ENCODE results near the gene BOLA3.

Gene BOLA3

GRCh38 chr2:74148457-74149246, 940 bp upstream of the BOLA3 start:
- peak overlapping the region; percentile 83; the same call in 1 of the 2 replicates for H3K27ac ChIP-seq
- TF ChIP-seq ZFX (IDR thresholded peaks at IDR 0.05) = no peak

GRCh38 chr2:74146929-74147726, 584 bp downstream of the BOLA3 start:
- H3K27ac ChIP-seq = peak overlapping the region; percentile 83
- no peak for TF ChIP-seq ZFX (IDR thresholded peaks at IDR 0.05)
- no peak for TF ChIP-seq CTCF (conservative IDR thresholded peaks at IDR 0.05)

- TF ChIP-seq ZFX (IDR thresholded peaks at IDR 0.05) = no peak
- TF ChIP-seq CTCF (conservative IDR thresholded peaks at IDR 0.05) = peak; percentile 23; the same call in 1 of the 2 replicates
- no peak overlapping the region for H3K27ac ChIP-seq
These were observed 5.4 kb downstream of the BOLA3 start for GRCh38 chr2:74142340-74142739.

GRCh38 chr2:74138600-74139323, 8.9 kb downstream of the BOLA3 start:
- TF ChIP-seq ZFX (IDR thresholded peaks at IDR 0.05) = no peak
- peak; percentile 13 for TF ChIP-seq CTCF (conservative IDR thresholded peaks at IDR 0.05)
- H3K27ac ChIP-seq = no peak overlapping the region

GRCh38 chr2:74137651-74138599, 9.8 kb downstream of the BOLA3 start:
- H3K27ac ChIP-seq = no peak overlapping the region
- no peak for TF ChIP-seq ZFX (IDR thresholded peaks at IDR 0.05)
- TF ChIP-seq CTCF (conservative IDR thresholded peaks at IDR 0.05) = no peak

- TF ChIP-seq CTCF (conservative IDR thresholded peaks at IDR 0.05) (no peak), ZFX (IDR thresholded peaks at IDR 0.05) (no peak)
- no peak overlapping the region for H3K27ac ChIP-seq
These were observed 15.8 kb downstream of the BOLA3 start for GRCh38 chr2:74131901-74132300.

Data from C4-2B (cell line).